Activated CD4-positive, alpha-beta T cell treated with anti-CD3 and anti-CD28 coated beads, Interleukin-2, amount 50 U/mL, for 4 hours (primary cell): ENCODE measurements around the gene SMIM20.

Experiments used
- DNase-seq, 2 experiments: peaks; one replicate each; pipeline ENCODE4 v3.0.0-alpha.2; 2020

The SMIM20 gene

GRCh38 chr4:25928379-25929297 lies 14.6 kb downstream of the SMIM20 start:
- no peak for DNase-seq

GRCh38 chr4:25929298-25929686 lies 15.3 kb downstream of the SMIM20 start:
- DNase-seq = no peak

GRCh38 chr4:25930731-25931354 lies 16.8 kb downstream of the SMIM20 start:
- no peak for DNase-seq

GRCh38 chr4:25936696-25937095 lies 22.7 kb downstream of the SMIM20 start:
- no peak for DNase-seq

- DNase-seq = no peak
Measured at GRCh38 chr4:25937801-25938200, 23.8 kb downstream of the SMIM20 start.

- no peak for DNase-seq
Measured at GRCh38 chr4:25938366-25938765, 24.3 kb downstream of the SMIM20 start.

GRCh38 chr4:25938787-25939186 lies 24.8 kb downstream of the SMIM20 start:
- no peak for DNase-seq

- DNase-seq = no peak
Measured at GRCh38 chr4:25939330-25939729, 25.3 kb downstream of the SMIM20 start.

- DNase-seq = no peak
Measured at GRCh38 chr4:25941457-25942221, 27.6 kb downstream of the SMIM20 start.

GRCh38 chr4:25943312-25943711 lies 29.3 kb downstream of the SMIM20 start:
- DNase-seq = no peak

GRCh38 chr4:25943805-25944204 lies 29.8 kb downstream of the SMIM20 start:
- DNase-seq = no peak

- no peak for DNase-seq
Measured at GRCh38 chr4:25948051-25948450, 34.0 kb downstream of the SMIM20 start.

GRCh38 chr4:25949173-25949748 lies 35.2 kb downstream of the SMIM20 start:
- DNase-seq = no peak

GRCh38 chr4:25949994-25950393 lies 36.0 kb downstream of the SMIM20 start:
- no peak for DNase-seq

- DNase-seq = no peak
Measured at GRCh38 chr4:25950461-25951389, 36.7 kb downstream of the SMIM20 start.

GRCh38 chr4:25951390-25951952 lies 37.5 kb downstream of the SMIM20 start:
- DNase-seq = no peak

GRCh38 chr4:25953740-25954139 lies 39.7 kb downstream of the SMIM20 start:
- DNase-seq = no peak

GRCh38 chr4:25954293-25954904 lies 40.4 kb downstream of the SMIM20 start:
- DNase-seq = no peak

GRCh38 chr4:25955705-25956104 lies 41.7 kb downstream of the SMIM20 start:
- no peak for DNase-seq

- DNase-seq = no peak
Measured at GRCh38 chr4:25956260-25956659, 42.2 kb downstream of the SMIM20 start.

GRCh38 chr4:25958110-25958509 lies 44.1 kb downstream of the SMIM20 start:
- DNase-seq = no peak
